Spleen (tissue), 7 donors: ENCODE measurements around the gene VAV1.

Experiments
- CTCF ChIP-seq, 11 experiments: fragments of 200-600 bp in 7 of 11; fragments of 450-650 bp in 4 of 11; sonication (generic) in 4 of 11; IDR thresholded peaks in 8 of 11; conservative IDR thresholded peaks in 3 of 11; 1 replicate in 7 of 11; 2 replicates in 4 of 11; pipeline versions ENCODE4 v1.4.0 to v1.8.0; 2016 to 2021; ENCODE audit warnings: antibody characterized with exemption in 11 of 11, inconsistent platforms in 4 of 11, mild to moderate bottlenecking in 1 of 11
- POLR2A ChIP-seq, 3 donors: fragments of 450-650 bp; IDR thresholded peaks; one replicate each; pipeline ENCODE4 v1.5.1; 2017; ENCODE audit warnings: antibody characterized with exemption in 3 of 3, mild to moderate bottlenecking in 1 of 3
- POLR2AphosphoS5 ChIP-seq, 3 donors: sonication (generic); formaldehyde crosslinking; IDR thresholded peaks; one replicate each; pipeline ENCODE4 v1.5.1; 2017; ENCODE audit warnings: antibody characterized with exemption in 3 of 3
- donor health status: DM: no; HTN: no; CAD: no; lungs with moderate emphysema.
- donor health status: DM: no; HTN: no; CAD: no.
- donor health status: DM: no; HTN: no; CAD: no.

- TF ChIP-seq CTCF (IDR thresholded peaks at IDR 0.05 in 8 of 11, conservative IDR thresholded peaks at IDR 0.05 in 3 of 11) (no peak), POLR2A (IDR thresholded peaks at IDR 0.05) (no peak), POLR2AphosphoS5 (IDR thresholded peaks at IDR 0.05) (no peak)
These were observed 78.9 kb downstream of the VAV1 start for GRCh38 chr19:6851359-6851758.
